OCI-LY3 (cell line): ENCODE results near the gene ARFRP1.

Experiments used
- CTCF ChIP-seq: fragments of 200-600, 300-600 bp; sonication (generic); IDR thresholded peaks from 2 replicates; pipeline ENCODE4 v1.5.1; 2014; ENCODE audit warnings: antibody characterized with exemption, low read length, low read depth
- EZH2phosphoT487 ChIP-seq: fragments of 200-600 bp; shearing (Covaris generic); IDR thresholded peaks from 2 replicates; pipeline ENCODE4 v1.6.1; 2018; ENCODE audit warnings: antibody characterized with exemption, mixed run types, low read depth

- TF ChIP-seq CTCF (no peak), EZH2phosphoT487 (no peak)
Observed at GRCh38 chr20:63675681-63676368, 32.0 kb downstream of the ARFRP1 start.
